Hepatocyte (in vitro differentiated cells): Measurements from ENCODE around the gene RNF115. TPM values are rescaled to one million over a fixed set of nuclear protein-coding genes. Genes with fewer than 3 reads are reported as not detected.
"Not testable (repeated sequence)": the region's sequence is repeated elsewhere in the genome, so short reads cannot be mapped to it uniquely, and the experiment has no call there.

Source experiments
- DNase-seq: peaks from one replicate; pipeline ENCODE4 v3.0.0-alpha.2; 2016; ENCODE audit warnings: low spot score
- H2AFZ ChIP-seq: fragments of 200-600 bp; sonication (generic); 2 replicates; pipeline ENCODE4 v1.6.0; 2016; ENCODE audit warnings: antibody characterized with exemption, mild to moderate bottlenecking
- H3K27ac ChIP-seq: fragments of 200-600 bp; sonication (generic); 2 replicates; pipeline ENCODE4 v1.5.1; 2016; ENCODE audit warnings: mild to moderate bottlenecking
- H3K27me3 ChIP-seq: fragments of 200-600 bp; sonication (generic); 2 replicates; pipeline ENCODE4 v1.6.1; 2016
- H3K36me3 ChIP-seq: fragments of 200-600 bp; sonication (generic); replicated peaks from 2 replicates; pipeline ENCODE4 v1.5.1; 2016; ENCODE audit warnings: low read depth; ENCODE audit not compliant: insufficient read depth
- H3K4me1 ChIP-seq: fragments of 200-600 bp; sonication (generic); 2 replicates; pipeline ENCODE4 v1.5.1; 2016; ENCODE audit warnings: mild to moderate bottlenecking, moderate library complexity; ENCODE audit not compliant: insufficient read depth
- H3K4me2 ChIP-seq: fragments of 200-600 bp; sonication (generic); 2 replicates; pipeline ENCODE4 v1.6.0; 2016
- H3K4me3 ChIP-seq: fragments of 200-600 bp; sonication (generic); 2 replicates; pipeline ENCODE4 v1.5.1; 2016; ENCODE audit warnings: mild to moderate bottlenecking
- H3K79me2 ChIP-seq: fragments of 200-600 bp; sonication (generic); 2 replicates; pipeline ENCODE4 v1.6.0; 2017; ENCODE audit warnings: mild to moderate bottlenecking
- H3K9me2 ChIP-seq: fragments of 200-600 bp; sonication (generic); replicated peaks from 2 replicates; pipeline ENCODE4 v1.6.0; 2017; ENCODE audit warnings: mild to moderate bottlenecking; ENCODE audit not compliant: insufficient read depth
- H3K9me3 ChIP-seq: fragments of 200-600 bp; sonication (generic); 2 replicates; pipeline ENCODE4 v1.5.1; 2016; ENCODE audit warnings: low read depth, mild to moderate bottlenecking
- H4K20me1 ChIP-seq: fragments of 200-600 bp; sonication (generic); 2 replicates; pipeline ENCODE4 v1.6.0; 2016; ENCODE audit warnings: mild to moderate bottlenecking; ENCODE audit not compliant: insufficient read depth, poor library complexity, severe bottlenecking
- EZH2 ChIP-seq: fragments of 200-600 bp; sonication (generic); IDR thresholded peaks from 2 replicates; pipeline ENCODE4 v1.6.1; 2016; ENCODE audit warnings: antibody characterized with exemption, mild to moderate bottlenecking, borderline replicate concordance
- EZH2phosphoT487 ChIP-seq: fragments of 200-600 bp; sonication (generic); IDR thresholded peaks from one replicate; pipeline ENCODE4 v1.6.1; 2018; ENCODE audit warnings: antibody characterized with exemption, mild to moderate bottlenecking, low read depth, moderate library complexity; ENCODE audit not compliant: unreplicated experiment, severe bottlenecking
- WGBS: methylation state at CpG from one replicate; pipeline ENCODE4 v1.1.6; 2016; ENCODE audit warnings: low lambda C conversion rate; ENCODE audit errors: missing lambda C conversion rate; 5-methylcytosine and 5-hydroxymethylcytosine counted together
- polyA plus RNA-seq: library from polyadenylated mRNA; unstranded; fragments of >200 nt; fragmentation: Nextera tagmentation; extraction: Ambion mirVana; gene quantifications from 2 replicates; pipeline ENCODE4 v1.2.1, GENCODE V29; 2016
- total RNA-seq: library from RNA; depleted of rRNA; stranded (reverse); fragments of >200 nt; gene quantifications from 2 replicates; pipeline ENCODE4 v1.2.3, GENCODE V29; 2014
- TF ChIP-seq, protein P1 (sequence below): fragments of 200-600 bp; sonication (generic); IDR thresholded peaks from 2 replicates; pipeline ENCODE4 v1.5.1; 2016; ENCODE audit warnings: antibody characterized with exemption, mild to moderate bottlenecking; ENCODE audit not compliant: poor library complexity

The RNF115 gene
- total and polyA plus RNA-seq, 2 experiments from 2014 or later: 8.6 to 13.7 TPM

DNA sequence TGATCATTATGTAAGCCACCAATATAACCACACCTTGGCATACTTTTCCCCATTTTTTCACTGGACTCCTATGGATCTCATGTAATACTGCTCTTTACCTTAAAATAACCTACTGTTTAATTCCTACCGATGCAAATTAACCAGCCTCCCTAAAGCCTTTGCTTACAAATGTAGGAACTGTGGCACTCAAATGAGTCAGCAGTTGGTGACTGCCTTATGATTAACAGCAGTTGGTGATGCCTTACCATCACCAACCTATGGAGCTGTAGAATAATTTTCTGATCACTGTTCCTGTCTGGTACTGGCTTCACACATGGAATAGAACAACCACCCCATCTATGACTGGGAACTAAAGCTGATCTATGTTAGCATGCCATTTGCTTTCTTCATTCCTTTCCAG is 13.8 kb upstream of the RNF115 start:
- Histone ChIP-seq H3K9me3 (no peaks in the 10 kb centered on the region), H3K4me3 (no peak overlapping the region), H3K9me2 (no peaks in the 10 kb centered on the region), H4K20me1 (no peaks in the 10 kb centered on the region), H3K79me2 (no peaks in the 10 kb centered on the region), H3K4me2 (no peak overlapping the region), H3K4me1 (no peaks in the 10 kb centered on the region), H2AFZ (no peak overlapping the region), H3K27me3 (no peaks in the 10 kb centered on the region), H3K36me3 (no peaks in the 10 kb centered on the region), H3K27ac (no peak overlapping the region)
- DNase-seq: no peak
- no peak for TF ChIP-seq EZH2
- no peak for TF ChIP-seq EZH2phosphoT487
- TF ChIP-seq, protein P1, sequence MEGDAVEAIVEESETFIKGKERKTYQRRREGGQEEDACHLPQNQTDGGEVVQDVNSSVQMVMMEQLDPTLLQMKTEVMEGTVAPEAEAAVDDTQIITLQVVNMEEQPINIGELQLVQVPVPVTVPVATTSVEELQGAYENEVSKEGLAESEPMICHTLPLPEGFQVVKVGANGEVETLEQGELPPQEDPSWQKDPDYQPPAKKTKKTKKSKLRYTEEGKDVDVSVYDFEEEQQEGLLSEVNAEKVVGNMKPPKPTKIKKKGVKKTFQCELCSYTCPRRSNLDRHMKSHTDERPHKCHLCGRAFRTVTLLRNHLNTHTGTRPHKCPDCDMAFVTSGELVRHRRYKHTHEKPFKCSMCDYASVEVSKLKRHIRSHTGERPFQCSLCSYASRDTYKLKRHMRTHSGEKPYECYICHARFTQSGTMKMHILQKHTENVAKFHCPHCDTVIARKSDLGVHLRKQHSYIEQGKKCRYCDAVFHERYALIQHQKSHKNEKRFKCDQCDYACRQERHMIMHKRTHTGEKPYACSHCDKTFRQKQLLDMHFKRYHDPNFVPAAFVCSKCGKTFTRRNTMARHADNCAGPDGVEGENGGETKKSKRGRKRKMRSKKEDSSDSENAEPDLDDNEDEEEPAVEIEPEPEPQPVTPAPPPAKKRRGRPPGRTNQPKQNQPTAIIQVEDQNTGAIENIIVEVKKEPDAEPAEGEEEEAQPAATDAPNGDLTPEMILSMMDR: no peak
- WGBS: 93% methylated on average over 1 of the region's 1 CpG

DNA sequence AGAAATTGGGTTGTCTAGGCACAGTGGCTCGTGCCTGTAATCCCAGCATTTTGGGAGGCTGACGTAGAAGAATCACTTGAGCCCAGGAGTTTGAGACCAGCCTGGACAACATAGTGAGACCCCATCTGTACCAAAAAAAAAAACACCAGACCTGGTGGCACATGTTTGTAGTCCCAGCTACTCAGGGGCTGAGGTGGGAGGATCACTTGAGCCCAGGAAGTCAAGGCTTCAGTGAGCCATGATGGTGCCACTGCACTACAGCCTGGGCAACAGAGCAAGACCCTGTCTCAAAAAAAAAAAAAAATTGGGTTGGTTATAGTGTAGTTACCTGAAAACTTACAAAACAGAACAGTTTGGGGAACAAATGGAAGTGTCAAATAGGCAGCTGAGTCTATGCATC is 6.9 kb upstream of the RNF115 start:
- peaks cover 15% of the 10 kb centered on the region for H3K79me2 ChIP-seq
- H3K4me2 ChIP-seq, H3K9me2 ChIP-seq, H4K20me1 ChIP-seq, H3K27ac ChIP-seq, DNase-seq, H3K9me3 ChIP-seq, H3K27me3 ChIP-seq, H3K36me3 ChIP-seq, H3K4me1 ChIP-seq, H2AFZ ChIP-seq, H3K4me3 ChIP-seq: not testable (repeated sequence)
- 100% methylated on average over 2 of the region's 2 CpGs for WGBS

DNA sequence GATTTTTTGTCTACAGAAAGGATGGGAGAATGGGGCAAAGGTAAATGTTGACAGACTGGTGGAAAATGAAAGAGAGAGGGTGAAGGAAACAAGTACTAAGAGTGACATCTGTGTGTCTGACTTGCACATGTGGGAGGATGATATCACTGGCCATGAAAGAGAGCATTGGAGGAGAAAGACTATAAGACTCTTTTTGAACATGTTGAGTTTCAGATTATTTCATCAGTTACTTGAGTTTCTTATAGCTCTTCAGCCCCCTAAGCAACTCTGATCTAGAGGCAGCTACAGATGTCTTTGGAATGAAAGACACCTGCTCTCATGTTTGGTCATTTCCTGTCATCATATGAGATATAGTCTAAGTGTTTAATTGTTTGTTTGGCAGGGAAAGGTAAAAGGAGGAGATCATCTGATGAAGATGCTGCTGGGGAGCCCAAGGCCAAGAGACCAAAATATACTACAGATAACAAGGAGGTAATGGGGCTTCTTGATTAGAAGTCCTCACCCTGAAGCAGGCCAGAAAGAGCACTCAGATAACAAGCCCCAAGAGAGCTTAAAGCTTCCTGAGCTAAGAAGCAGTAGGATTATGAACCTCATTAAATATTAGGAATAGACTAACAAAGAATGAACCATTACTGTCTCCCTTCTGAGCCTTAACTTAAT is 4.6 kb upstream of the RNF115 start:
- H3K27me3 ChIP-seq: no peaks in the 10 kb centered on the region
- H2AFZ ChIP-seq: no peak overlapping the region
- no peak for DNase-seq
- TF ChIP-seq EZH2: no peak
- TF ChIP-seq, protein P1: no peak
- TF ChIP-seq EZH2phosphoT487: no peak
- no peak overlapping the region for H3K27ac ChIP-seq
- peaks cover 29% of the 10 kb centered on the region for H3K79me2 ChIP-seq
- no peak overlapping the region for H3K4me2 ChIP-seq
- no peaks in the 10 kb centered on the region for H3K9me2 ChIP-seq
- peaks cover 4% of the 10 kb centered on the region for H3K36me3 ChIP-seq
- no peaks in the 10 kb centered on the region for H4K20me1 ChIP-seq
- H3K4me1 ChIP-seq: peaks cover 9% of the 10 kb centered on the region
- no peak overlapping the region for H3K4me3 ChIP-seq
- no peaks in the 10 kb centered on the region for H3K9me3 ChIP-seq

DNA sequence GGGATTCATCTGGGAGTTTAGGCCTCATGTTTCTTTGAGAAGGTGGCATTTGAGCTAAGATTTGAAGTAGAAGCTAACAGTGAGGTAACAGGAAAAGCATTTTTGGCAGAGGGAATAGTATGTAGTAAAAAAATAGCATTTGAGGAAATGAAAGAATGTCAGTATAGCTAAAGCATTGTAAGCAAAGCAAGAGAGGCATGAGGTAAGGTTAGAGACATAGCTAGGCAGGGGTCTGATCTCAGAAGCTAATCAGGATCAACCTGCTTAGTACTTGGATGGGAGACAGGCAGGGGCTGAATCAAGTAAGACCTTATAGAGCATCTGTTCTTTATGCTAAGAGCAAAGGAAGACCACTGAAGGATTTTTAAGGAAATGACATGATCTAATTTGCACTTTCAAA is 4.1 kb upstream of the RNF115 start:
- no peak for DNase-seq
- Histone ChIP-seq H3K4me1 (peaks cover 9% of the 10 kb centered on the region), H3K4me2 (no peak overlapping the region), H3K27me3 (no peaks in the 10 kb centered on the region), H3K4me3 (no peak overlapping the region), H3K36me3 (peaks cover 4% of the 10 kb centered on the region), H3K79me2 (peaks cover 29% of the 10 kb centered on the region), H3K9me3 (no peaks in the 10 kb centered on the region), H3K27ac (no peak overlapping the region), H3K9me2 (no peaks in the 10 kb centered on the region), H2AFZ (no peak overlapping the region), H4K20me1 (no peaks in the 10 kb centered on the region)
- TF ChIP-seq EZH2 (no peak), EZH2phosphoT487 (no peak)
- TF ChIP-seq, protein P1: no peak
